HG03354 (cell line): Measurements from ENCODE around the gene FGFBP1.
"Not testable (repeated sequence)": the region's sequence is repeated elsewhere in the genome, so short reads cannot be mapped to it uniquely, and the experiment has no call there.

ENCODE experiments used
- ATAC-seq: cut with Tn5 transposase; IDR thresholded peaks from one replicate; pipeline ENCODE4 v1.9.1; 2021; ENCODE audit warnings: mild to moderate bottlenecking; ENCODE audit not compliant: unreplicated experiment, poor library complexity, severe bottlenecking

FGFBP1 gene

DNA sequence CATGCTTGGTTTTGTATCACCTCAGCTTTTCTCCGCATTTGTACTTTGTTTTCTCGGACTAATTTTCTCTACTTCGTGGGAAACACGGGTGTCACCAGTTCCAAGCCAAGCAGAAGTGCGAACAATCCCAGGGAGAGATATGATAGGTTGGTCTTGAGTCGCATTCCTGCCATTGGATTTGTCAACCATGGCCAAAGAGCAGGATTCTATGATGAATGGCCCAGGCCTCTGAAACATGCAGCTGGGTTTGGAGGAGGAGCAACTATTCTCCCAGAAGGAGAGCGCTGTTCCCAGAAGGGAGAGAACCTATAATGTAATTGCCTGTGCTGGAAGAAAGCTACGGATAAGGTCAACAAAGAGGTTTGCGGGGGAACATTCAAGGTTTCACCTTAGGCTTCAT lies 10.3 kb upstream of the FGFBP1 start:
- ATAC-seq: no peak

GRCh38 chr4:15947684-15948083 lies 9.1 kb upstream of the FGFBP1 start:
- no peak for ATAC-seq

GRCh38 chr4:15945516-15945915 lies 7.0 kb upstream of the FGFBP1 start:
- no peak for ATAC-seq

GRCh38 chr4:15944895-15945294 lies 6.4 kb upstream of the FGFBP1 start:
- ATAC-seq: no peak

DNA sequence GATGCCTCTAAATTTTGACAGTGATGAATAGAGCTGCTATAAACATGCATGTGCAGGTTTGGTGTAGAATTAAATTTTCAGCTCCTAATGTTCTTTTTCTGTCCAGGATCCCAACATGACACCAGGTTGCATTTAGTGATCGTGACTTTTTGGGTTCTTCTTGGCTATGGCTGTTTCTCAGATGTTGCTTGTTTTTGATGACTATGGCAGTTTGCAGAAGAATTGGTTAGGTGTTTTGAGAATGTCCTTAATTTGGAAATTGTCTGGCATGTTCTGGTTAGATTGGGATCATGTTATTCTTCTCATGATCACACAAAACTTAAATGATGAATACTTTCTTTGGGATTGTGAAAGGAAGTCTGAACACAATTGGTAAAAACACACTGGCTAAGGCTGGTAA lies 3.7 kb upstream of the FGFBP1 start:
- ATAC-seq: no peak

DNA sequence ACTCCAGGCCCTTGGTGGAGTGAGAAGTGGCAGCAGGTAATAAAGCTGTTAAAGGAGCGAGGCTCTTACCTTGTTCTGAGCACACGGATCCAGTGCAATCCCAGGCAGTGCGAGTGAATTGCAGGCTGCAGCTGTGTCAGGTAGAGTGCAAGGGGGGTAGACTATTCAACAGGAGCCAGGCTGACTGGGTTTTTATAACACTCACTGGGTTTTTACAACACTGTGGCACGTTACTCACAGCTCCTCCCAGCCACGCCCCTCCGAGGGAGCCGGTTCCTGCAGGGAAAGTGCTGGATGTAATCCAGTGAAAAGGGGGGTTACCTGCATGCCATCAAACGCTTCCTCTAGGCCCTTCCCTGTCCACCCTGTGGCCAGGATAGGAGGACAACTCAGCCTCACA lies 358 bp downstream of the FGFBP1 start:
- ATAC-seq: no peak

DNA sequence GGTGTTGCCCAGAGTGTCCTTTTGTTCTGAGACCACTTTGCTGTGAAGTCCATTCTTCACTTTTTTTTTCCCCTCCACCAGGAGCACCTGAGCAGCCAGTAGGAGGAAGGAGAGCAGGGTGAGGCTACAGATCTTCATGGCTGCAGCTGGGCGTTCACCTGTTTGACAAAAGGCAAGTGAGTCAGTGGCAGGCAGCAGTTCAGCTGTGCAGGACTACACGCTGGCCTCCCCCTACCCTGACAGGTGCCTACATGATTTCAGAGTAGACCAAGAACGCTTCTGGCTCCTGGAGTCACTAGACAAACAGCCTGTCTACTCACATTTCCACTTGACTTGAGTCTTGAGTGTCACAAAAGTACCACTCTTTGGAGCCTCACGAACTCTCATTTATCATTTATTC lies 2.0 kb downstream of the FGFBP1 start:
- ATAC-seq: no peak

DNA sequence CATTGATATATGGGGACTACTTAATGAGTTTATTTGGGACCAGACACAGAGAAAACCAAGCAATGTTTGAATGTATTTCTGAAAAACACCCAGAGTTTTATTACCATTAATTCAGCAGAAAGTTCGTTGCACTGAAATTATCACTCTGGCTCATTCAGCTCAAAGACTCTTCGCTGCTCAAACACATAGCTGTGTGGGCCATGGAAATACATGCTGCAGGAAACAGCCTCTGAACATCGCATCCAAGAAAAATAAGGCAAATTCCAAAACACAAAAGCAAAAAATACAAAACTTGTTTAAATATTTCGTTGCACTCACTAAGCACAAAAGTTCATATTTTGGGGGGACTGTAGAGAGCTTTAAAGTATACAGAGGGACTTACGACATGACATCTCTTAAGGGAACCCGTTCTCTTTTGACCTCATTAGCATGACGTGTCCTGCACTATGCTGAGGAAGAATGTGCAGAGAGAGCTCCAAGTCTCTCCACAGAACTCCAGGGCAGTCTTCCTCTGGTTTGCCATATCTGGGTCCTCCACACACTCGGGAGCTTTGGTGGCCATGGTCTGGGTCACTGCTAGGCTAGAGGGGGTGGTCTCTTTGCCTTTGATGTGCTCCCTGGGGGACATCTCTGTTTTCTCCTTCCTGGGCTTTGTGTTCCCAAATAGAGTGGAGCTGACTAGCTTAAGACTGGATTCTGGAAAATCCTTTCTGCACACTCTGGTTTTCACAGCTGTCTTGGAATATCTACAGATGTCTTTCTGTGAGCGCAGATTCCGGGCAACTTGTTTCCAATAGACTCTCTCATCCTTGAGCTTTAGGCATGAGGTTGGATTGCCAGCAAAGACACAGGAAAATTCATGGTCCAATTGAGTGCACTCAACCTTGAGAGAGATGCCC lies 2.8 kb downstream of the FGFBP1 start:
- ATAC-seq: no peak

DNA sequence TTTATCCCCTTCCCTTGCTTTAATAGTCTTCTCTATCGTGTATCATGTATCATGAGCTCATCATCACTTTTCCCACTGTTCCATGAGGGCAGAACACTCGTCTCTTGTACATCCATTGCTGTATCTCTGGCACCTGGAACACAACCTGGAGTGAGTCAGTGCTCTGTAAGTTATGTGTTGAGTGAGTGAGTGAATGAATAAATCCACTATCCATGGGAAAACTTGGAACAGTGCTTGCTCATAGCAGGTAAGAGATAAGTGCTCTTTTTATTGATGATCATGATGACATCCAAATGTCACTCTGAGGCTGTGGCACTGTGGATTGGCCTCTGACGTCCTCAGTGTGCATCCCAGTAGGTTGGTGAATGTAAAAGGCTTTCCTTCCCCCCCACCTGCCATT lies 4.3 kb downstream of the FGFBP1 start:
- ATAC-seq: no peak

GRCh38 chr4:15931451-15932210 lies 6.9 kb downstream of the FGFBP1 start:
- no peak for ATAC-seq

DNA sequence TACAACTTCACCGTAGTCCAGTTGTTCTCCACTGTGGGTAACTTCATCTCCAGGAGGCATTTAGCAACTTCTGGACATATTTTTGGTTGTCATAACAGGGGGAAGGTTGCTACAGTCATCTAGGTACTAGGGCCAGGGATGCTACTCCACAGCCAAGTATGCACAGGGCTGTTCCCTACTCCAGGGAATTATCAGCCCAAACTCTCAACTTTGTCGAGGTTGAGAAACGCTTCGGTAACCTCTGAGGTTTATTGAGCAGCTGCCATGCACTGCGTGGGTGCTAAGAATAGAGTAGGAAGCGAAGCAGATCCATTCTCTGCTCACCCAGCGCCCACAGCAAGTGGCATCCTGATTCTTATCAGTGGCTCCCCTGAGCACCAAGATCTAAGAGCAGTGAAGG lies 8.2 kb downstream of the FGFBP1 start:
- no peak for ATAC-seq

GRCh38 chr4:15929540-15929939 lies 9.0 kb downstream of the FGFBP1 start:
- no peak for ATAC-seq

DNA sequence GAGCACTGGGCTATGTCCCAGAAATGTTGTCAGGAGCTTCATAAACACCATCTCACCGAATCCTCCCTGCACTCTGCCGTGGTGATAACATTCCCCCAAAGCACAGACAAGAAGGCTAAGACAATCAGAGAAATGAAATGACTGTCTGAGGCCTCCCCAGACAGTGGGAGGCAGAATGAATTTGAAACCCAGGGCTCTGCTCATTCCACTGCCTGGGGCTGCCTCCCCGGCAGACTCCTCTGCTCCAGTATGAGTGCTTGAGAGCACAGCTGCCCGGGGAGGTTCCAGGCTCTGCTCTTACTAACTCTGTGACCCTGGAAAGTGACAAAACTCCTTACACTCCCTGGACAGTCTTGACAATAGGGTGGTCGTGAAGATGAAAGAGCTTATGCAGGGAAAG lies 9.7 kb downstream of the FGFBP1 start:
- ATAC-seq: no peak

DNA sequence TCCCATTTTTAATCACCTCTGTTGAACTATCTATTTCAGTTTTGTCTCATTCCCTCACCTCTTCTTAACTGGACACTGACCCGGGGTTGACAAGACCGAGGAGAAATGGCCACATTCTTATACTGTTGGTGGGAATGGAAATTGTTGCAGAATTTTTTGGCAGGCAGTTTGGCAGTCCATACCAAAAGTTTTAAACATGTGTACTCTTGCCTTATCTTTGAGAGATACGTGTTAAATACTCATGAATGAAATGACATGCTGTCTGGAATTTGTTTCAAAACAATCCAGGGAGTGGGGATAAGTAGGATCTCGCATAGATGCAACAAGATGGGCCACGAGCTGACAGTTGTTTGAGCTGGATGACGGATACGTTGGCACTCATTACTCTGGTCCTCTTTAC lies 12.1 kb downstream of the FGFBP1 start:
- ATAC-seq: no peak

DNA sequence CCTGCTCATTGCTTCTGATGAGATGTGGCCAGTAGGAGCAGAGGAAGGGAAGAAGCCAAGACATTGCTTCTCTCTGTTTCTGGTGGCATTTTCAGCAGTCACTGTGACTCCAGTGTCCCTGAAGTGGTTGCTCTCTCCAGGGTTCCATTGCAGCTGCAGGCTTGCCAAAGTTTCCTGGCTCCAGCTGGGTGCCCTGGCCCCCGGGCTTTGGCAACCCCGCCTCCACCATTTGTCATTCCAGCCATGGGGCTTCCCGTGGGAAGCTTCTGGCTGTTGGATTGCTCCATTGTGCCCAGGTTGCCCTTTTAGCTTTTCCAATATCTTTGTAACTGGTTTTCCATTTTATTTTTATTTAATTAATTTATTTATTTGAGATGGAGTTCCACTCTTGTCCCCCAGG lies 12.7 kb downstream of the FGFBP1 start:
- ATAC-seq: no peak

DNA sequence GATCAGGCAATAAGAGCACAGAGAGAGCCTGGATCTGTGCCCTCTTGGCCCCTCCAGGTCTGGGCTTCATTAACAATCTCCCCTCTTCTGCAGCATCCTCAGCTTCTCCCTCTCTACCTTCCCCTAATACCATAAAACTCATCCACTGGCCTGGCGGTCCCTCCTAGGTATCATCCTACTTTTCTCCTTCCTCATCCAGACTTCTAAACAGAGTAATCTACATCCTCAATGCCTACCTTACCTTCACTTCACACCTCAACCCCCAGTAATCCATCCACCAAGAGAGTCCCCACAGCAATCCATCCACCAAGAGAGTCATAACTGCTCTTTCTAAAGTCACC lies 17.0 kb downstream of the FGFBP1 start:
- ATAC-seq: no peak

DNA sequence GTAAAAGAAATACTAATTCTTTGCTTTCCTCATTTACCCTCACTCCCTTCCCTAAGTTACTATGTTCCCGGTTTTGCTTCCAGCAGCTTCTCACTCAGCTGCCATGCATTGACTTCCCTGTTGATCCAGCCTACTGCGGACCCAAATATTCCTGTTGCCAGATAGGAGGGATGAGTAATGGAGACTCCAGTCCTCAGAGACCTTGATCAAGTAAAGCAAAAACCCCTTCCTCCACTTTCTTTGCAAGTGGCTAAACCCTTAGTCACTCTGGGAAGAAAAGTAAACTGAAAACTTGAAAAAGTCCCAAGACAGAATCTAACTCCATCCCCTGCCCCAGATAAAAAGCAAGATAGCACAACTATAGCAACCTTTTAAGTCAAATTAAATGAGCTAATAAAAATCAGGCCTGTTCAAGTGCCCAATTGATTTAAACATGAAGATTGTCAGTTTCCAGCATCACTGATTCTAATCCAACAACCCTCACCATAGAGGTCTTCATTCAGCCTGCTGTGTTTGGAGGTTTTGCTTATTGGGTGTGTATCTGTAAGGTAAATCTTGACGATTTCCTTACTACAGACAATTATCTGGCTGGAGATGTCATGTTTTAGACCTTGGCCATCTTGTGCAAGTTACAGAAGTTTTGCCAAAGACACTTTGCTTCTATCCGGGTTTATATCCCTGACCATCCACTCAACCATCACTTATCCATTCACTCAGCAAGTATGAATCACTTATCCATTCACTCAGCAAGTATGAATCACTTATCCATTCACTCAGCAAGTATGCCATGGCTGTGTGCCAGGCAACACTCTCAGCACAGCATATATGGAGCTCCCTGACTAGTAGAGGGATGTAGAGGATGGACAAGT lies 17.6 kb downstream of the FGFBP1 start:
- no peak for ATAC-seq

DNA sequence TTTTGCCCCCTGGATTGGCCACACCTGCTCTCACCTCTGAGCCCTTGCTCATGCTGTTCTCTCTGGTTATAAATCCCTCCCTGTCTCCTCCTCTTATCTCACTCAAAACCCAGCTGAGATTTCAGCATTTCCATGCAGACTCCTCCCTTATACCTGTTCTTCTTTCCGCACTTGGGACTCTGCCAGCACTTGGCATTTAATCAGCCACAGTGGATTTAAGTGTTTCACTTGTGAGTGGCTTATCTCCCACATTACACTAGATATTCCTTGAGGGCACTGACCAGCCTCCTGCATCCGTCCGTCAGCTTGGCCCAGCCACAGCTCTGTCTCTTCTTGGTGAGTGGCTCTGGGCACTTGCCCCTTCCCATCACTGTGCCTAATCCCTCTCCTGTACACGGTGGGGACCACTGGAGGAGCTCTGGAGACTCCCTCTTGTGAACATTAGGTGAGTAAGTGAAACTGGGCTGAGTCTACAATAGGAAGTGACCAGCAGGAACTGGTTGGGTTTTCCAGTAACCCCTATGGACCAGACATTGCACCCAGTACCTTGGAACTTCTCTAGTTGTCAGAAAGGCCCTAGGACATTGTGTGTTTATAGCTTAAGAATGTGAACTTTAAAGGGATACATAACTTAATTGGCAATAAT lies 19.9 kb downstream of the FGFBP1 start:
- no peak for ATAC-seq

DNA sequence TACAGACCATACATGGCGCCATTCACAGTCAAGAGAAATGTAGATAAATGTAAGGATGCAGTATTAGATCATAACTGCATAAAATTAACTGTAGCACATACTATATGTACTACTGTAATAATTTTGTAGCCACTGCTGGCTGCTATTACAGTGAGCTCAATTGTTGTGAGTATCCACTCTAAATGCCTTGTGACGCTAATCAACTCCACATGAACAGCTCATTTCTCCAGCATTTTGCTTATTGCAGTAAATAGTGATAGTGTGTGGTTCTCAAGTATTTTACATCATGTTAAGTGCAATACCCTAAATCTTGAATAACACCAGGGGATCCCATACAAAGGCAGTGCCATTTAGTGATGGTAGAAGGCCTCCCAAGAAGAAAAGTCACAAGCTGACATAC lies 21.2 kb downstream of the FGFBP1 start:
- ATAC-seq: no peak

DNA sequence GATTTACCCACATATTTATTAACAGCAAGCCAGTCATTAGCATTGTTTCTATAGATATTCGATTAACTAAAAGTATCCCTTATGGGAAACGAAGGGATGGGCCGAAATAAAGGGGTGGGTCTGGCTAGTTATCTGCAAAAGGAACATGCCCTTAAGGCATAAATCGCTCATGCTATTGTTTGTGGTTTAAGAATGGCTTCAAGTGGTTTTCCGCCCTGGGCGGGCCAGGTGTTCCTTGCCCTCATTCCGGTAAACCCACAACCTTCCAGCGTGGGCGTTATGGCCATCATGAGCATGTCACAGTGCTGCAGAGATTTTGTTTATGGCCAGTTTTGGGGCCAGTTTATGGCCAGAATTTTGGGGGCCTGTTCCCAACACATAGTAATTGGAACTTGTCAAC lies 22.2 kb downstream of the FGFBP1 start:
- not testable (repeated sequence) for ATAC-seq
